PC-9 (cell line): ENCODE measurements around the gene UQCRH. TPM values are rescaled to one million over a fixed set of nuclear protein-coding genes. Genes with fewer than 3 reads are reported as not detected.
"Not testable (repeated sequence)": the region's sequence is repeated elsewhere in the genome, so short reads cannot be mapped to it uniquely, and the experiment has no call there.

Experiments used
- BruUV-seq: library from RNA; stranded (reverse); fragments of 400-500 nt; replicated peaks from 2 replicates; lab custom pipeline; 2021; lab: Mats Ljungman, UMichigan
- CTCF ChIA-PET: fragments of 300-600 bp; sonication (Branson Sonifier 250); formaldehyde crosslinking; loops from one replicate; lab custom pipeline; 2022; ENCODE audit warnings: antibody characterized with exemption; lab: Charles Lee
- POLR2A ChIA-PET: fragments of 300-600 bp; sonication (Branson Sonifier 250); formaldehyde crosslinking; loops from one replicate; lab custom pipeline; 2022; ENCODE audit warnings: antibody characterized with exemption; ENCODE audit not compliant: unreplicated experiment; lab: Charles Lee
- DNase-seq, 2 experiments: peaks; one replicate each; pipeline versions ENCODE4 v3.0.0 to v3.0.0-alpha.2; 2015 to 2022; ENCODE audit warnings: mixed read lengths in 1 of 2
- H2AFZ ChIP-seq: fragments of 200-600 bp; sonication (generic); 2 replicates; pipeline ENCODE4 v1.8.1; 2017; ENCODE audit warnings: antibody characterized with exemption
- H3F3A ChIP-seq: fragments of 200-600 bp; sonication (generic); 2 replicates; pipeline ENCODE4 v1.8.1; 2017; ENCODE audit warnings: antibody characterized with exemption, mild to moderate bottlenecking, low read depth; ENCODE audit not compliant: insufficient read depth
- H3K27ac ChIP-seq: fragments of 200-600 bp; sonication (generic); 2 replicates; pipeline ENCODE4 v1.6.1; 2016; ENCODE audit warnings: mixed run types
- H3K27me3 ChIP-seq: fragments of 200-600 bp; sonication (generic); 2 replicates; pipeline ENCODE4 v1.6.1; 2016; ENCODE audit warnings: low read depth, mixed run types; ENCODE audit not compliant: insufficient read depth
- H3K36me3 ChIP-seq: fragments of 200-600 bp; sonication (generic); 2 replicates; pipeline ENCODE4 v1.6.1; 2016; ENCODE audit warnings: low read depth, mixed run types
- H3K4me1 ChIP-seq: fragments of 200-600 bp; sonication (generic); replicated peaks from 2 replicates; pipeline ENCODE4 v1.6.1; 2016; ENCODE audit warnings: mixed run types; ENCODE audit not compliant: insufficient read depth
- H3K4me2 ChIP-seq: fragments of 200-600 bp; sonication (generic); 2 replicates; pipeline ENCODE4 v1.6.1; 2017; ENCODE audit warnings: mixed run types
- H3K4me3 ChIP-seq: fragments of 200-600 bp; sonication (generic); 2 replicates; pipeline ENCODE4 v1.6.1; 2016; ENCODE audit warnings: mixed run types
- H3K79me2 ChIP-seq: fragments of 200-600 bp; sonication (generic); 2 replicates; pipeline ENCODE4 v1.6.1; 2017; ENCODE audit warnings: low read depth, mixed run types
- H3K9me2 ChIP-seq: fragments of 200-600 bp; sonication (generic); 2 replicates; pipeline ENCODE4 v1.8.1; 2017; ENCODE audit warnings: mild to moderate bottlenecking; ENCODE audit not compliant: insufficient read depth
- H3K9me3 ChIP-seq: fragments of 200-600 bp; sonication (generic); 2 replicates; pipeline ENCODE4 v1.8.1; 2016; ENCODE audit warnings: low read depth; ENCODE audit not compliant: insufficient read depth
- H4K20me1 ChIP-seq: fragments of 200-600 bp; sonication (generic); 2 replicates; pipeline ENCODE4 v1.8.1; 2017; ENCODE audit not compliant: insufficient read depth
- CTCF ChIP-seq: fragments of 200-600 bp; sonication (generic); conservative IDR thresholded peaks from 2 replicates; pipeline ENCODE4 v1.6.1; 2017; ENCODE audit warnings: mixed run types, antibody characterized with exemption, mild to moderate bottlenecking, moderate library complexity
- EZH2 ChIP-seq: fragments of 200-600 bp; sonication (generic); IDR thresholded peaks from 2 replicates; pipeline ENCODE4 v1.8.0; 2017; ENCODE audit warnings: antibody characterized with exemption, low read depth
- intact Hi-C: fragments of 100-400 bp; cut with micrococcal nuclease; formaldehyde crosslinking; loops from one replicate; pipeline ENCODE4 v1.10.0; 2022; ENCODE audit not compliant: unreplicated experiment
- total RNA-seq: library from RNA; stranded (reverse); gene quantifications from 2 replicates; pipeline ENCODE4 v1.2.3, GENCODE V29; 2021

The UQCRH gene
- total RNA-seq, 1 experiment from 2014 or later: 551 TPM

GRCh38 chr1:46364612-46365011, 61.1 kb downstream of the UQCRH start:
- no peak for DNase-seq
- CTCF ChIA-PET: interaction anchor here (0.5 kb wide), 1 partner anchor 23 kb away, joined by 4 read pairs; no protein-coding TSS in a partner anchor
- H3K79me2 ChIP-seq: no peaks in the 10 kb centered on the region
- H3K9me3 ChIP-seq: no peaks in the 10 kb centered on the region
- H3K27me3 ChIP-seq: no peaks in the 10 kb centered on the region
- POLR2A ChIA-PET: no interaction called here
- no peaks in the 10 kb centered on the region for H3K9me2 ChIP-seq
- H3K36me3 ChIP-seq: peaks cover 7% of the 10 kb centered on the region; the same call in 1 of the 2 replicates
- intact Hi-C loops: no loop called here
- TF ChIP-seq CTCF: no peak
- no peak for TF ChIP-seq EZH2
- no TSS peak for BruUV-seq
- no peak overlapping the region for H3K4me2 ChIP-seq
- no peaks in the 10 kb centered on the region for H3K4me1 ChIP-seq
- peaks cover 8% of the 10 kb centered on the region; the same call in 1 of the 2 replicates for H3F3A ChIP-seq
- no peak overlapping the region for H3K4me3 ChIP-seq
- H2AFZ ChIP-seq: no peak overlapping the region
- H4K20me1 ChIP-seq: no peaks in the 10 kb centered on the region; the same call in none of the 2 replicates
- no peak overlapping the region for H3K27ac ChIP-seq

GRCh38 chr1:46365796-46366195, 62.3 kb downstream of the UQCRH start:
- H2AFZ ChIP-seq, POLR2A ChIA-PET, H3K27me3 ChIP-seq, CTCF ChIA-PET, H3K4me1 ChIP-seq, H3K36me3 ChIP-seq, intact Hi-C loops, H3K4me3 ChIP-seq, H4K20me1 ChIP-seq, H3K79me2 ChIP-seq, DNase-seq, H3K27ac ChIP-seq, H3K4me2 ChIP-seq, BruUV-seq, H3K9me2 ChIP-seq, H3K9me3 ChIP-seq: not testable (repeated sequence)
- peaks cover 10% of the 10 kb centered on the region; the same call in 1 of the 2 replicates for H3F3A ChIP-seq

Other genes with a start within 250 kb of the UQCRH start
- 19.6 and 44.2 TPM in 2 replicates for gene PIK3R3, start 171.1 kb upstream of the UQCRH start, total RNA-seq
- 134 and 139 TPM in 2 replicates for gene TSPAN1, start 128.6 kb upstream of the UQCRH start, total RNA-seq
- not detected in 2 replicates for gene P3R3URF, start 127.2 kb upstream of the UQCRH start, total RNA-seq
- gene POMGNT1, start 105.3 kb upstream of the UQCRH start, total RNA-seq: 82.6 and 97.4 TPM in 2 replicates
- 0.57 TPM in 1 of 2 replicates, not detected in the other for gene LURAP1, start 100.4 kb upstream of the UQCRH start, total RNA-seq
- 44.8 and 56.4 TPM in 2 replicates for gene RAD54L, start 55.9 kb upstream of the UQCRH start, total RNA-seq
- 65.9 and 66.3 TPM in 2 replicates for gene LRRC41, start 82 bp upstream of the UQCRH start, total RNA-seq
- 31.7 and 33.9 TPM in 2 replicates for gene NSUN4, start 37.1 kb downstream of the UQCRH start, total RNA-seq
- 19.1 and 23.8 TPM in 2 replicates for gene FAAH, start 90.6 kb downstream of the UQCRH start, total RNA-seq
- 0.79 and 1.0 TPM in 2 replicates for gene DMBX1, start 186.1 kb downstream of the UQCRH start, total RNA-seq
- gene KNCN, start 247.9 kb downstream of the UQCRH start, total RNA-seq: not detected in 2 replicates